Fibroblast of skin of right biceps (primary cell): ENCODE measurements around the gene KIF24.
A peak's percentile ranks its signal among the peaks of the same experiment; 100 is the strongest.
"Not testable (repeated sequence)": the region's sequence is repeated elsewhere in the genome, so short reads cannot be mapped to it uniquely, and the experiment has no call there.

Source experiments
- DNase-seq: peaks from one replicate; pipeline ENCODE4 v3.0.0-alpha.2; 2013

The KIF24 gene

GRCh38 chr9:34362614-34363214 is 33.6 kb upstream of the KIF24 start:
- DNase-seq = no peak

GRCh38 chr9:34352957-34353356 is 23.9 kb upstream of the KIF24 start:
- not testable (repeated sequence) for DNase-seq

GRCh38 chr9:34352122-34352652 is 23.1 kb upstream of the KIF24 start:
- not testable (repeated sequence) for DNase-seq

- DNase-seq = no peak
Observed at GRCh38 chr9:34349324-34349723, 20.3 kb upstream of the KIF24 start.

GRCh38 chr9:34347800-34348158 is 18.7 kb upstream of the KIF24 start:
- DNase-seq = no peak

- DNase-seq = no peak
Observed at GRCh38 chr9:34346873-34347799, 18.1 kb upstream of the KIF24 start.

- no peak for DNase-seq
Observed at GRCh38 chr9:34343605-34344004, 14.5 kb upstream of the KIF24 start.

- no peak for DNase-seq
Observed at GRCh38 chr9:34343090-34343489, 14.0 kb upstream of the KIF24 start.

GRCh38 chr9:34341659-34342295 is 12.7 kb upstream of the KIF24 start:
- DNase-seq = no peak

GRCh38 chr9:34338665-34339385 is 9.8 kb upstream of the KIF24 start:
- DNase-seq = no peak

GRCh38 chr9:34338079-34338478 is 9.0 kb upstream of the KIF24 start:
- not testable (repeated sequence) for DNase-seq

- DNase-seq = no peak
Observed at GRCh38 chr9:34337403-34337802, 8.3 kb upstream of the KIF24 start.

- DNase-seq = no peak
Observed at GRCh38 chr9:34335376-34335775, 6.3 kb upstream of the KIF24 start.

GRCh38 chr9:34334916-34335315 is 5.8 kb upstream of the KIF24 start:
- no peak for DNase-seq

GRCh38 chr9:34334337-34334824 is 5.3 kb upstream of the KIF24 start:
- DNase-seq = no peak

- DNase-seq = no peak
Observed at GRCh38 chr9:34333836-34334235, 4.8 kb upstream of the KIF24 start.

- DNase-seq = peak; percentile 34
Observed at GRCh38 chr9:34332076-34332964, 3.3 kb upstream of the KIF24 start.

- DNase-seq = no peak
Observed at GRCh38 chr9:34331196-34331595, 2.1 kb upstream of the KIF24 start.

GRCh38 chr9:34328500-34328986 is 525 bp downstream of the KIF24 start:
- no peak for DNase-seq

GRCh38 chr9:34326690-34327089 is 2.4 kb downstream of the KIF24 start:
- no peak for DNase-seq

GRCh38 chr9:34322899-34323591 is 6.0 kb downstream of the KIF24 start:
- DNase-seq = no peak
